ENCODE data around the gene NAA10. TPM values are rescaled to one million over a fixed set of nuclear protein-coding genes. Genes with fewer than 3 reads are reported as not detected.
A peak's percentile ranks its signal among the peaks of the same experiment; 100 is the strongest.

Gene NAA10
- total RNA-seq, 1 experiment from 2014 or later: 91.3 TPM

DNA sequence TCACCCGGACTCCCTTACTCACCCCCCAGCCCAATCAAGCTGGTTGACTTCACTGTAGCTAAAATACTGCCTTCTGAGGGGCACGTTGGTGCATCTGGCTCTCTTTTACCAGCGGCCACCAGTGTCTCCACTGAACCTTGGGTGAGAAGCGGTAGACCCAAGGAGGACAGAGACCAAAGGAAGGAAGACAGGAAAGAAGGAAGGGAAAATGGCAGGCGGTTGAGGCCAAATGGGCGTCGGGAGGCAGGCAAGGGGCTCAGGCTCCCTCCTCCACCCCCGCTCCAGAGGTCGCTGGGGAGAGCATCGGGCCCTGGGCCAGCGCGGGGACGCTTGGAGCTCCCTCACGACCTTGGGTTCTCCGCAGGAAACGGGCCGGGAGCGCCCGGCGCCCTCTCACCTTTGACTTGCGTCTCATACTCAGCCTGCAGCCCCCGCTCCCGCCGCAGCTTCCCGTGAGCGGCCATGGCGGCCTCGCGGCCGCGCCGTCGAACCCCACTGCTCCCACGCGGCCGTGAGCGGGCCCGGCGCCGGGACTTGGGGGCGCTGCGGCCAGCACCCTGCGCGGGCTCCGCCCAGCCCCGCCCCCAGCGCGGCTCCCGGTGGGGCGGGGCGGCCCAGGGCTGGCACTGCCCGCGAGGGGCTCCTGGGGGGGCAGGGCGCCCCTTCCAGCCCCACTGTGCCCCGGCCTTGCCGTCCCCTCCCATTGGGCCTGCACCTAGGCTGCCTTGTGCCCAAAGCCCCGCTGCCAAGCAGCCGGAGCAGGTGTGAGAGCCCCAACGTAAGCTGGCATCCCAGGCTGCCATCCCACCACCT, 8.9 kb downstream of the NAA10 start, which contains the start of gene ARHGAP4:
ARHGAP4 (minus strand) TSS at position 526 of the 813 bp plus-strand sequence; CDS start at position 464, 62 bp downstream.
- intact Hi-C loops (cut with micrococcal nuclease; ENCODE audit: unreplicated experiment): loop anchor here (10.0 kb wide), 1 partner anchor 131 kb away; the partner anchor contains the start of genes IDH3G and SSR4
- ChIA-PET POLR2A (interaction anchor here (0.6 to 1.0 kb wide), 2 partner anchors 9 to 19 kb away, joined by 3 to 4 read pairs; partner anchors contain the start of gene NAA10), CTCF (interaction anchor here (5.0 kb wide), 1 partner anchor 22 kb away, joined by 37 read pairs; no protein-coding TSS in a partner anchor)
- Mint-ChIP-seq H3K9me3 (ENCODE audit: unreplicated experiment) (no peaks in the 10 kb centered on the region), H3K36me3 (ENCODE audit: insufficient read depth, unreplicated experiment) (peaks cover 27% of the 10 kb centered on the region), H3K27me3 (ENCODE audit: insufficient read depth, unreplicated experiment) (no peaks in the 10 kb centered on the region), H3K4me3 (ENCODE audit: unreplicated experiment) (peak within 1 kb of the TSS; percentile 74), H3K27ac (ENCODE audit: unreplicated experiment) (peak within 1 kb of the TSS; percentile 73), H3K4me1 (ENCODE audit: low read depth, unreplicated experiment) (no peaks in the 10 kb centered on the region)
- peaks cover 8% of the 10 kb centered on the region; the same call in 1 of the 2 replicates for H3K4me1 ChIP-seq
- no peaks in the 10 kb centered on the region for H3K27me3 ChIP-seq (replicated peaks; ENCODE audit: control insufficient read depth, insufficient read depth, low read length)
- no peak for DNase-seq
- TF ChIP-seq, protein P1, sequence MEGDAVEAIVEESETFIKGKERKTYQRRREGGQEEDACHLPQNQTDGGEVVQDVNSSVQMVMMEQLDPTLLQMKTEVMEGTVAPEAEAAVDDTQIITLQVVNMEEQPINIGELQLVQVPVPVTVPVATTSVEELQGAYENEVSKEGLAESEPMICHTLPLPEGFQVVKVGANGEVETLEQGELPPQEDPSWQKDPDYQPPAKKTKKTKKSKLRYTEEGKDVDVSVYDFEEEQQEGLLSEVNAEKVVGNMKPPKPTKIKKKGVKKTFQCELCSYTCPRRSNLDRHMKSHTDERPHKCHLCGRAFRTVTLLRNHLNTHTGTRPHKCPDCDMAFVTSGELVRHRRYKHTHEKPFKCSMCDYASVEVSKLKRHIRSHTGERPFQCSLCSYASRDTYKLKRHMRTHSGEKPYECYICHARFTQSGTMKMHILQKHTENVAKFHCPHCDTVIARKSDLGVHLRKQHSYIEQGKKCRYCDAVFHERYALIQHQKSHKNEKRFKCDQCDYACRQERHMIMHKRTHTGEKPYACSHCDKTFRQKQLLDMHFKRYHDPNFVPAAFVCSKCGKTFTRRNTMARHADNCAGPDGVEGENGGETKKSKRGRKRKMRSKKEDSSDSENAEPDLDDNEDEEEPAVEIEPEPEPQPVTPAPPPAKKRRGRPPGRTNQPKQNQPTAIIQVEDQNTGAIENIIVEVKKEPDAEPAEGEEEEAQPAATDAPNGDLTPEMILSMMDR (IDR thresholded peaks at IDR 0.05; ENCODE audit: insufficient read depth in 1 of 2, low read depth in 1 of 2, low read length in 1 of 2, severe bottlenecking in 1 of 2, unreplicated experiment in 1 of 2): no peak
- H3K36me3 ChIP-seq (ENCODE audit: control insufficient read depth, insufficient read depth, low read length): no peaks in the 10 kb centered on the region
- H3K9me3 ChIP-seq: no peaks in the 10 kb centered on the region
- H3K4me3 ChIP-seq (ENCODE audit: low read depth, low read length): peak within 1 kb of the TSS; percentile 42
- BruUV-seq (replicated peaks): no TSS peak

DNA sequence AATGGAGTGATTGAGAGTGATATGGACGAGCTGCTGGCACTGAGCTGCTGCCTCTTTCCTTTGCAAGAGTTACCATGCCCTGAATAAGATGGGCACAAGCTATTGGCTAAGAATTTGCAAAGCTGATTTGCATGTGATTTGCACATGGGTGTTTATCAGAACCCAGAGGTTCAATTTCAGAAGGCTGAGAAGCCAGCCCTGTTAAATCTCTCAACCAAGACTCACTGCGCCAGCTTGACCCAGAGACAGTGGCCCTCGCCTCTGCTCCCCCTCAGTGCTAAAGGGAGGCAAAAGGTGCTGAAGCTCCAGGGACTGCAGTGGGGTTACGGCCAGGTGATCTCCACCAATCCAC, 9.5 kb downstream of the NAA10 start:
- ChIA-PET CTCF (interaction anchor here (5.0 kb wide), 1 partner anchor 22 kb away, joined by 37 read pairs; no protein-coding TSS in a partner anchor), POLR2A (interaction anchor here (1.0 kb wide), 1 partner anchor 10 kb away, joined by 3 read pairs; the partner anchor contains the start of gene NAA10)
- BruUV-seq (replicated peaks): TSS peak; percentile 11
- Mint-ChIP-seq H3K27ac (ENCODE audit: unreplicated experiment) (no peak overlapping the region), H3K9me3 (ENCODE audit: unreplicated experiment) (no peaks in the 10 kb centered on the region), H3K27me3 (ENCODE audit: insufficient read depth, unreplicated experiment) (no peaks in the 10 kb centered on the region), H3K36me3 (ENCODE audit: insufficient read depth, unreplicated experiment) (peaks cover 27% of the 10 kb centered on the region), H3K4me1 (ENCODE audit: low read depth, unreplicated experiment) (no peaks in the 10 kb centered on the region), H3K4me3 (ENCODE audit: unreplicated experiment) (peak overlapping the region; percentile 74)
- no peak for DNase-seq
- intact Hi-C loops (cut with micrococcal nuclease; ENCODE audit: unreplicated experiment): loop anchor here (10.0 kb wide), 1 partner anchor 131 kb away; the partner anchor contains the start of genes IDH3G and SSR4
- TF ChIP-seq, protein P1 (IDR thresholded peaks at IDR 0.05; ENCODE audit: insufficient read depth in 1 of 2, low read depth in 1 of 2, low read length in 1 of 2, severe bottlenecking in 1 of 2, unreplicated experiment in 1 of 2): no peak
- H3K27me3 ChIP-seq (replicated peaks; ENCODE audit: control insufficient read depth, insufficient read depth, low read length): no peaks in the 10 kb centered on the region
- peaks cover 8% of the 10 kb centered on the region; the same call in 1 of the 2 replicates for H3K4me1 ChIP-seq
- no peaks in the 10 kb centered on the region for H3K9me3 ChIP-seq
- no peaks in the 10 kb centered on the region for H3K36me3 ChIP-seq (ENCODE audit: control insufficient read depth, insufficient read depth, low read length)
- H3K4me3 ChIP-seq (ENCODE audit: low read depth, low read length): peak overlapping the region; percentile 36

DNA sequence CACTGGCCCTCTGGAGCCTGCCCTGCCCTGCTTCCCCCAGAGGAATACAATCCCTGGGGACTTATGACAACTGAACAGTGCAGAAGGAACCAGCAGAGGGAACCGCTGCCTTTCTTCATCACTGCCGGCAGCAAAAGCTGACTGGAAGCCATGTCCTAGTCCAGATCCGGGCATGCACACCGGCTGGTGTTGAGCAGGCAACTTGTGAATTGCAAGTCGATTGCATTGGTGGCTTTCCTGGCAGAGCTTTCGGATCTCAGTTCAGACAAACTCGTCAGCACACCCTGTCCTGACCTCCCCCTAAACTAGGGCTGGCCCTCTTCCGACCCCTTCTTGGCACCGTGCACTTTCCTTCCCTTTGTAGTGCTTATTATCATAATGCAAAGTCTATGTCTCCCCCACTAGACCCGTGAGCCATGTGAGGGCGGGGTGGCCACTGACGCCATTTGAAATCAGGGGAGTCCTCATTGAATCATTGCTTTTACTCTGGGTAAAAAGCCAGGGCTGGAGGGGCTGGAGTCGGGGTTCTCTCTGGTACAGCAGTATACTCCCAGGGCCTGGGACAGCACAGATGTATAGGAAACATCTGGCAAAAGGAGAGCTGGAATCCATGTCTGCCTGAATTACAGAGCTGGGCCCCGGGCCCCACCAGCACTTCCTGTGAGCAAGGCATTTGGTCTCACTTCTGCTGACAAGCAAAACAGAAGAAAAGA, 10.5 kb downstream of the NAA10 start:
- Mint-ChIP-seq H3K4me1 (ENCODE audit: low read depth, unreplicated experiment) (no peaks in the 10 kb centered on the region), H3K27ac (ENCODE audit: unreplicated experiment) (no peak overlapping the region), H3K27me3 (ENCODE audit: insufficient read depth, unreplicated experiment) (no peaks in the 10 kb centered on the region), H3K9me3 (ENCODE audit: unreplicated experiment) (no peaks in the 10 kb centered on the region), H3K36me3 (ENCODE audit: insufficient read depth, unreplicated experiment) (peaks cover 26% of the 10 kb centered on the region), H3K4me3 (ENCODE audit: unreplicated experiment) (no peak overlapping the region)
- POLR2A ChIA-PET: interaction anchor here (0.5 kb wide), 1 partner anchor 449 kb away, joined by 3 read pairs; no protein-coding TSS in a partner anchor
- Histone ChIP-seq H3K4me1 (peaks cover 8% of the 10 kb centered on the region; the same call in 1 of the 2 replicates), H3K4me3 (ENCODE audit: low read depth, low read length) (no peak overlapping the region), H3K36me3 (ENCODE audit: control insufficient read depth, insufficient read depth, low read length) (no peaks in the 10 kb centered on the region), H3K9me3 (no peaks in the 10 kb centered on the region), H3K27me3 (replicated peaks; ENCODE audit: control insufficient read depth, insufficient read depth, low read length) (no peaks in the 10 kb centered on the region)
- BruUV-seq (replicated peaks): no TSS peak
- TF ChIP-seq, protein P1 (IDR thresholded peaks at IDR 0.05; ENCODE audit: insufficient read depth in 1 of 2, low read depth in 1 of 2, low read length in 1 of 2, severe bottlenecking in 1 of 2, unreplicated experiment in 1 of 2): peak in 1 of 2 experiments; percentile 52
- intact Hi-C loops (cut with micrococcal nuclease; ENCODE audit: unreplicated experiment): loop anchor here (1.0 to 10.0 kb wide), 4 partner anchors 23 to 160 kb away; partner anchors contain the start of genes IDH3G, PLXNB3 and SSR4
- DNase-seq: peak; percentile 47 to 59
- CTCF ChIA-PET: interaction anchor here (0.6 to 5.0 kb wide), 2 partner anchors 13 to 23 kb away, joined by 6 to 37 read pairs; no protein-coding TSS in a partner anchor
